ENCODE data around the gene PSME3. TPM values are rescaled to one million over a fixed set of nuclear protein-coding genes. Genes with fewer than 3 reads are reported as not detected.

Gene PSME3
- total RNA-seq, 2 donors from 2014 or later = 153 to 178 TPM

DNA sequence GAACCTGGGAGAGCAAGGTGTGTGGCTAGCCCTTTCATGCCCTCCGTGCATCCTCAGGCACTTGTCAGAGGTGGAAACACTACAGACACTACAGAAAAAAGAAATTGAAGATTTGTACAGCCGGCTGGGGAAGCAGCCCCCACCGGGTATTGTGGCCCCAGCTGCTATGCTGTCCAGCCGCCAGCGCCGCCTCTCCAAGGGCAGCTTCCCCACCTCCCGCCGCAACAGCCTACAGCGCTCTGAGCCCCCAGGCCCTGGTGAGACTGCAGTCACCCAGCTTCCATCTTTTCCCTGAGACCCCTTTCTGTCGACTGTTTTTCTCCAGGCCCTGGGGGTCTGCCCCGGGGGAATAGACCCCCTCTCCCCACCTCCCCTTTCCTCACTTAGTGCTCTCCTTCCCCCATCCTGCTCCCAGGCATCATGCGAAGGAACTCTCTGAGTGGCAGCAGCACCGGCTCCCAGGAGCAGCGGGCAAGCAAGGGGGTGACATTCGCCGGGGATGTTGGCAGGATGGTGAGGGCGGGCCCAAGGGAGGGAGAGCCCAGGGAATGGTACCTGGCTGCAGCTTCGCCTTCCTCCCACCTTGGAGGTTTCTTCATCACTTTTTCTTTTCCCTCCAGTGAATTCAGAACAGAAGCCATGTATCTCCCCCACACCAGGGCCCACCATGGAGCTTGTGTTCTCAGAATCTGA is 37.0 kb upstream of the PSME3 start:
- Mint-ChIP-seq H3K4me1 (peaks cover 10% of the 10 kb centered on the region), H3K9me3 (peaks cover 6% of the 10 kb centered on the region), H3K27ac (no peak overlapping the region), H3K27me3 (ENCODE audit: insufficient read depth) (peaks cover 24% of the 10 kb centered on the region), H3K4me3 (no peak overlapping the region), H3K36me3 (ENCODE audit: low read depth) (peaks cover 20% of the 10 kb centered on the region)
- H3K9ac ChIP-seq (ENCODE audit: extremely low read depth, low read length, poor library complexity, severe bottlenecking) = no peak overlapping the region
- no peak overlapping the region for H3K4me3 ChIP-seq (ENCODE audit: low read length)
- no peaks in the 10 kb centered on the region for H3K9me3 ChIP-seq (ENCODE audit: control insufficient read depth, low read length)
- H3K27ac ChIP-seq (ENCODE audit: low read depth, low read length) = no peak overlapping the region
- TF ChIP-seq, protein P1, sequence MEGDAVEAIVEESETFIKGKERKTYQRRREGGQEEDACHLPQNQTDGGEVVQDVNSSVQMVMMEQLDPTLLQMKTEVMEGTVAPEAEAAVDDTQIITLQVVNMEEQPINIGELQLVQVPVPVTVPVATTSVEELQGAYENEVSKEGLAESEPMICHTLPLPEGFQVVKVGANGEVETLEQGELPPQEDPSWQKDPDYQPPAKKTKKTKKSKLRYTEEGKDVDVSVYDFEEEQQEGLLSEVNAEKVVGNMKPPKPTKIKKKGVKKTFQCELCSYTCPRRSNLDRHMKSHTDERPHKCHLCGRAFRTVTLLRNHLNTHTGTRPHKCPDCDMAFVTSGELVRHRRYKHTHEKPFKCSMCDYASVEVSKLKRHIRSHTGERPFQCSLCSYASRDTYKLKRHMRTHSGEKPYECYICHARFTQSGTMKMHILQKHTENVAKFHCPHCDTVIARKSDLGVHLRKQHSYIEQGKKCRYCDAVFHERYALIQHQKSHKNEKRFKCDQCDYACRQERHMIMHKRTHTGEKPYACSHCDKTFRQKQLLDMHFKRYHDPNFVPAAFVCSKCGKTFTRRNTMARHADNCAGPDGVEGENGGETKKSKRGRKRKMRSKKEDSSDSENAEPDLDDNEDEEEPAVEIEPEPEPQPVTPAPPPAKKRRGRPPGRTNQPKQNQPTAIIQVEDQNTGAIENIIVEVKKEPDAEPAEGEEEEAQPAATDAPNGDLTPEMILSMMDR (conservative IDR thresholded peaks at IDR 0.05) = no peak
- no peaks in the 10 kb centered on the region for H3K36me3 ChIP-seq (ENCODE audit: control insufficient read depth, insufficient read depth, low read length)
- 91 to 97% methylated on average over 7 to 18 of the region's 18 CpGs for WGBS, 2 experiments (ENCODE audit: insufficient coverage in 1 of 2, insufficient read length in 1 of 2)
- DNase-seq = no peak
- H3K27me3 ChIP-seq (ENCODE audit: control insufficient read depth, insufficient read depth, low read length, poor library complexity, severe bottlenecking) = no peaks in the 10 kb centered on the region
- H3K4me1 ChIP-seq (ENCODE audit: control insufficient read depth, insufficient read depth, low read length) = no peaks in the 10 kb centered on the region

DNA sequence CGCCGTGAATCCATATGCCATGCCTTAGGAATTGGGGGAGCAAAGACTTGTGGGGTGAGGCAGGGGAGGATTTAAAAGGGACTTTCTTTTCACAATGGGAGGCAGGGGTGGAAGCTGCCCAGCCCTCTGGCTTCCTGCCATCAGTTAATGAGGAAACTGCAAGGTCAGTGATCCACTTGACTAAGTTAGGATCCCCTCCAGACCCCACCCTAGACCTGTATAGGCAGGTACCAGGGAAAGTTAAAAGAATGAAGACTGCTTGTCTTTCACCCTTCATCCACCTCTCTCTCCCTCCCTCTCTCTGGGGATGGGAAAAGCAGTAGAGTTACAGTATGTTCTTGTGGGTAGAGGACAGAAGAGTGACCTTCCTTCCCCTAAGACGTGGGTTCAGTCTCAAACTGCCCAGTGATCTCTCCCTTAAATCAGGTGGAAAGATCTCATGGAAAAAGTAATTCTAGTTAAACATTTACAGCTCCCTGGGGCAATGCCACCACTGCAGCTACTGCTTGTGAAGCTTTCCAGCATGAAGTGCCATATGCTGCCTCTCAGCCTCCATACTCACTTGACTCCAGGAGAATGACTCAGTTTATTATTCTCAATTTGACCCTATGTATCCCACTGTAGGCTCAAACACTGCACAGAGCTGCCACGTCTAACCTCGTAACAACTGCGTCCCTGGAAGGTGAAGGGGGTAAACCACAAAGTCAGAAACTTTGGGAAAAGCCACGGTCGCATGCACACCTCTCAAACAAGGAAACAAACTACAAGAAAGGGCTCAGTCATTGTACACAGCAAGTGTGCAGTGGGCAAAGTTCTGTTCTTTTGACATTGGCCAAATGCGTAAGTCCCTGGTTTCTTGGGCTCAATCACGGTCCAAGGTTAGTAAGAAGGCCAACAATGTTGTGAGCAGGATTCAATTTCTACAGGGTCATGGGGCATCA is 35.9 kb upstream of the PSME3 start:
- peak overlapping the region; percentile 87 for H3K4me3 Mint-ChIP-seq
- no peak for DNase-seq
- 93 to 98% methylated on average over 7 to 10 of the region's 10 CpGs for WGBS, 2 experiments (ENCODE audit: insufficient coverage in 1 of 2, insufficient read length in 1 of 2)

DNA sequence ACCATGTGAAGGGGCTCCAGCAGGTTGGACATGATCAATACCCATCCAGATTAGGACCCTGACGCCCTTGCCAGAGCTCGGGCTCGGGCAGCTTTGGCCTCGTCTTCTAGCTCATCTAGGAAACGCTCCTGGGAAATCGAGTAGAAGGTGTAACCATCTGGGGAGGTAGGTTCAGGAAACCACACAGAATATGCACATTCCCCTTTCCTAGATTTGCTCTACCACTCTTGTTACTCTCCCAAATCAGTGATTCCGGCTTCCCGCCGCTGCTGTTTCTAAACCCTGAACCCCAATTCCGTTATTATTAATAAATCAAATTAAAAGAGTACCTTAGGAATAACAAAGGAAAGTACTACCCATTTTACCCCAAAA is 35.2 kb upstream of the PSME3 start:
- no peak overlapping the region for H3K27ac ChIP-seq (ENCODE audit: low read depth, low read length)
- no peaks in the 10 kb centered on the region for H3K4me1 ChIP-seq (ENCODE audit: control insufficient read depth, insufficient read depth, low read length)
- TF ChIP-seq, protein P1 (conservative IDR thresholded peaks at IDR 0.05) = no peak
- peaks cover 22% of the 10 kb centered on the region for H3K4me1 Mint-ChIP-seq
- DNase-seq = no peak
- peaks cover 20% of the 10 kb centered on the region for H3K36me3 Mint-ChIP-seq (ENCODE audit: low read depth)
- H3K9me3 Mint-ChIP-seq = peaks cover 6% of the 10 kb centered on the region
- peak overlapping the region; percentile 85 for H3K27ac Mint-ChIP-seq
- peak overlapping the region; percentile 87 for H3K4me3 Mint-ChIP-seq
- H3K27me3 Mint-ChIP-seq (ENCODE audit: insufficient read depth) = peaks cover 22% of the 10 kb centered on the region
- H3K4me3 ChIP-seq (ENCODE audit: low read length) = peak overlapping the region; percentile 91
- no peaks in the 10 kb centered on the region for H3K27me3 ChIP-seq (ENCODE audit: control insufficient read depth, insufficient read depth, low read length, poor library complexity, severe bottlenecking)
- peak overlapping the region; percentile 54 for H3K9ac ChIP-seq (ENCODE audit: extremely low read depth, low read length, poor library complexity, severe bottlenecking)
- no peaks in the 10 kb centered on the region for H3K9me3 ChIP-seq (ENCODE audit: control insufficient read depth, low read length)
- WGBS, 2 experiments (ENCODE audit: insufficient coverage in 1 of 2, insufficient read length in 1 of 2) = 55 to 78% methylated on average over 4 to 7 of the region's 10 CpGs
- H3K36me3 ChIP-seq (ENCODE audit: control insufficient read depth, insufficient read depth, low read length) = no peaks in the 10 kb centered on the region

More for the DNA sequence above, 35.9 kb upstream of the PSME3 start:
- TF ChIP-seq, protein P1 (conservative IDR thresholded peaks at IDR 0.05) = no peak
- H3K4me3 ChIP-seq (ENCODE audit: low read length) = peak overlapping the region; percentile 91
- H3K9ac ChIP-seq (ENCODE audit: extremely low read depth, low read length, poor library complexity, severe bottlenecking) = peak overlapping the region; percentile 54
- H3K27ac Mint-ChIP-seq = peak overlapping the region; percentile 13
- no peaks in the 10 kb centered on the region for H3K36me3 ChIP-seq (ENCODE audit: control insufficient read depth, insufficient read depth, low read length)
- peaks cover 16% of the 10 kb centered on the region for H3K4me1 Mint-ChIP-seq
- H3K27ac ChIP-seq (ENCODE audit: low read depth, low read length) = no peak overlapping the region
- no peaks in the 10 kb centered on the region for H3K9me3 ChIP-seq (ENCODE audit: control insufficient read depth, low read length)
- H3K36me3 Mint-ChIP-seq (ENCODE audit: low read depth) = peaks cover 20% of the 10 kb centered on the region
- no peaks in the 10 kb centered on the region for H3K27me3 ChIP-seq (ENCODE audit: control insufficient read depth, insufficient read depth, low read length, poor library complexity, severe bottlenecking)
- no peaks in the 10 kb centered on the region for H3K4me1 ChIP-seq (ENCODE audit: control insufficient read depth, insufficient read depth, low read length)
- peaks cover 23% of the 10 kb centered on the region for H3K27me3 Mint-ChIP-seq (ENCODE audit: insufficient read depth)
- peaks cover 6% of the 10 kb centered on the region for H3K9me3 Mint-ChIP-seq
